ENCODE results near the gene FGGY.

Gene FGGY

GRCh38 chr1:59417406-59417805 is 120.5 kb downstream of the FGGY start:
- DNase-seq, result no peak

GRCh38 chr1:59418363-59419144 is 121.7 kb downstream of the FGGY start:
- no peak for DNase-seq

- DNase-seq, result no peak
These were observed 122.7 kb downstream of the FGGY start for GRCh38 chr1:59419361-59420140.

- no peak for DNase-seq
These were observed 124.5 kb downstream of the FGGY start for GRCh38 chr1:59421232-59421920.

GRCh38 chr1:59422921-59423575 is 126.2 kb downstream of the FGGY start:
- no peak for DNase-seq

GRCh38 chr1:59427155-59427554 is 130.3 kb downstream of the FGGY start:
- no peak for DNase-seq

- DNase-seq, result no peak
These were observed 130.9 kb downstream of the FGGY start for GRCh38 chr1:59427784-59428183.

GRCh38 chr1:59428828-59429227 is 131.9 kb downstream of the FGGY start:
- DNase-seq, result no peak

GRCh38 chr1:59429656-59430055 is 132.8 kb downstream of the FGGY start:
- no peak for DNase-seq

GRCh38 chr1:59431566-59432294 is 134.8 kb downstream of the FGGY start:
- DNase-seq, result no peak

GRCh38 chr1:59432531-59433439 is 135.9 kb downstream of the FGGY start:
- no peak for DNase-seq

GRCh38 chr1:59433440-59433813 is 136.5 kb downstream of the FGGY start:
- no peak for DNase-seq

GRCh38 chr1:59434336-59434735 is 137.4 kb downstream of the FGGY start:
- no peak for DNase-seq

GRCh38 chr1:59436637-59437036 is 139.7 kb downstream of the FGGY start:
- DNase-seq, result no peak

GRCh38 chr1:59438058-59438560 is 141.2 kb downstream of the FGGY start:
- DNase-seq, result no peak

- DNase-seq, result no peak
These were observed 145.6 kb downstream of the FGGY start for GRCh38 chr1:59442492-59442891.

GRCh38 chr1:59443310-59443709 is 146.4 kb downstream of the FGGY start:
- DNase-seq, result no peak

- no peak for DNase-seq
These were observed 147.6 kb downstream of the FGGY start for GRCh38 chr1:59444520-59444919.

GRCh38 chr1:59445040-59445439 is 148.1 kb downstream of the FGGY start:
- DNase-seq, result no peak

GRCh38 chr1:59446257-59446901 is 149.5 kb downstream of the FGGY start:
- DNase-seq, result no peak

GRCh38 chr1:59452026-59452425 is 155.1 kb downstream of the FGGY start:
- DNase-seq, result no peak

Data from activated T-cell treated with anti-CD3 and anti-CD28 coated beads, Interleukin-2, amount 50 U/mL, for 1 hour (primary cell).